DMS53 treated with DMSO at 0.1 percent for 48 hours (cell line): ENCODE data around the gene LRRFIP1.

Experiments used
- DNase-seq: peaks from one replicate; lab custom pipeline; 2025; ENCODE audit not compliant: unreplicated experiment; lab: John Stamatoyannopoulos, UW

The LRRFIP1 gene

DNA sequence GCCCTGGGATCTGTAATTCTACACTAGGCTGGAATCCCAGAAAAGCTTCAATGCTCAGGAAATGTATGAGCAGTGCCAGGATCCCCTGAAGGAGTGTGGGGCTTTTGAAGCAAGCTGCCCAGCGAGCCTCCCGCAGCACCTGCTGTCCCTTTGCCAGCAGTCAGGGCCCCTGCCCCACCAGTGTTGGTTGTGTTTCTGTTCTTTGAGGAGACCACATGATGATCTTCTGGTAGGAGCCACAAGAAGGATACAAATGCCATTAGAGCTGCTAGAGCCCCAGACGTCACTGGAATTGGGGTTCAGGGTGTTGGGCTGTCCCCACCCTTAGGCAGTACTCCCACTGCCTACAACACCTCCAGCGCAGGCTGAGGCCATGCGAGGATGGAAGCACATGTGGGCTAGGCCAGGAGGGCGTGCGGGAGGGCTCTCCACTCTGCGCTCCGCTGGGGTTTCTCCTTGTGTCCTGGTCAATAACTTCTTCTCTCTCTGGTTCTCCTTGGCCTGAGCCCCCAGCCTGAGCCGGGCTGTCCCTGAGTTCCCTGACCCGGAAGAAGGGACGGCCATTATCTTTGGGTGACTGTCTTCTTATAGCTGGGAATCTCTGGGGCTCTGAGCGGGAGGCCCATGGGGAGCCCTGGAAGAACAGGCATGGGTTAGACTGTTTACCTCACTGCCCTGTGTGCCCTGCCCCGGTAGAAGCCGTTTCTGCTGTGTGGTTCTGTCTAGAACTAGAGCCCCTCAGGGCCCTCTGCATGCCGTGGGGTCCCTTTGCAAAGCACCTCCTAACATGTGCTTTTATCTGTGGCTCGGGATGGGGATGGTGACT, 73.9 kb downstream of the LRRFIP1 start:
- DNase-seq: no peak

DNA sequence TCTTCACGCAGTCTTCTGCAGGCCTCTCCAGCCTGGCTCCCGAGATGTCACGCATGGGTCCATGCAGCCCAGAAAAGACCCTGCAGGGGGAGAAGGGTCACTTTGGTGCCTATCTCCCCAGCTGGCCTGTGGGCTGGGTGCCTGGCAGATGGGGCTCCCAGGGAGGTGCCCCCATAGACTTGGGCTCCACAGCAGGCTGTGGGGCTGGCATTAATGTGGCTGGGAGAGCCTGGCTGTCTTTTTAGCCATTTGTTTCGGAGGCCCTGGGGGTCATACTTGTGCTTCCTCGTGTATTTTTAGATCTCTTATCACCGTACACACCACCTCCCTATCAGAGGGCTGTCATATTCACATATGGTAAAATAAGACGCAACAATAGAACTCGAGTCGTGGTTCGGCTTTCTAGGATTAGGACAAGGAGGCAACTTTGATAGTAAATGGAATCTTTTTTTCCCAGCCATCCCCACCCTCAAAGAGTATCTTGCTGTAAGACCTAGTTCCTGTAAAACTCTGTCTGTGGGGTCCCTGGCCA, 74.5 kb downstream of the LRRFIP1 start:
- DNase-seq: no peak

DNA sequence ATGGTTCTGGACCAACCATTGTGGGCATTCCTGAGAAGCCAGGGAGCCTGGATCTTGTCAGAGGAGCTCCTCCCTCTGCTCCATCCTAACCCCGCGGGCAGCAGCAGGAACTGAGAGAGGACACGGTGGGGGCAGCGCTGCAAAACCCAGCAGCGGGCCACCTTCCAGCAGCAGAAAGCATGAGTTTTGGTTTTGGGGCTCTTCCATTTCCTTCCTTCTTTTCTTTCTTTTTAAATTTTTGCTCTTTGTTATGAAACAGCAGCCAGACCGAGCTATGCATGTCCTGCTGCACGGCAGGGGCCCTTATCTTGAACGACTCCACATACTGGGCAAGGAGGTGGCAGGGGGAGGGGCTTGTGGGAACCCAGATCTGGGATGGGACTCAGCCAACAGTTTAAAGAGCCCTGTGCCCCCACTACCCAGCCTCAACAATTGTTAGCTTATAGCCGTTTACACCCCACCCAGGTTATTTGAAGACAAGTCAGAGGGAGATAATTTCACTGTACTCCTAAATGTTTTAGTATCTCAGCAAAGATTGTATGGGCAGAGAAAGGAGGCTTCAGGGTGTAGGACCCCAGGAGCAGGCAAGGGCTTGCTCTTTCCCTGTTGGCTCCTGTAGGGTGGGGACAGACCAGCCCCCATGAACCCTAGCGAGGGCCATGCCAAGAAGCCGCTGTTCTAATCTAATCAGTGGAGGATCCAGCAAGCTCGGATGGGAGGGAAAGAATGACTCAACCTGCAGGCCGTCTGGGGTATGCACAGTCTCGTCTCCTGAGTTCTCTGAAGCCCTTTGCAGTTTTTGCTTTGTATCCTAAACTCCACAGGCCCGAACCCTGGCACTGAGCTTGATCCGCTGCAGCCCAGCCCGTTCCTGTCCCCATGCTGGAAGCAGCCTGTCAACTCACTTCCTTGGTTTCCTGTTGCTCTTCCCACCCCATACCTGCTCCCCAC, 75.3 kb downstream of the LRRFIP1 start:
- DNase-seq: no peak

DNA sequence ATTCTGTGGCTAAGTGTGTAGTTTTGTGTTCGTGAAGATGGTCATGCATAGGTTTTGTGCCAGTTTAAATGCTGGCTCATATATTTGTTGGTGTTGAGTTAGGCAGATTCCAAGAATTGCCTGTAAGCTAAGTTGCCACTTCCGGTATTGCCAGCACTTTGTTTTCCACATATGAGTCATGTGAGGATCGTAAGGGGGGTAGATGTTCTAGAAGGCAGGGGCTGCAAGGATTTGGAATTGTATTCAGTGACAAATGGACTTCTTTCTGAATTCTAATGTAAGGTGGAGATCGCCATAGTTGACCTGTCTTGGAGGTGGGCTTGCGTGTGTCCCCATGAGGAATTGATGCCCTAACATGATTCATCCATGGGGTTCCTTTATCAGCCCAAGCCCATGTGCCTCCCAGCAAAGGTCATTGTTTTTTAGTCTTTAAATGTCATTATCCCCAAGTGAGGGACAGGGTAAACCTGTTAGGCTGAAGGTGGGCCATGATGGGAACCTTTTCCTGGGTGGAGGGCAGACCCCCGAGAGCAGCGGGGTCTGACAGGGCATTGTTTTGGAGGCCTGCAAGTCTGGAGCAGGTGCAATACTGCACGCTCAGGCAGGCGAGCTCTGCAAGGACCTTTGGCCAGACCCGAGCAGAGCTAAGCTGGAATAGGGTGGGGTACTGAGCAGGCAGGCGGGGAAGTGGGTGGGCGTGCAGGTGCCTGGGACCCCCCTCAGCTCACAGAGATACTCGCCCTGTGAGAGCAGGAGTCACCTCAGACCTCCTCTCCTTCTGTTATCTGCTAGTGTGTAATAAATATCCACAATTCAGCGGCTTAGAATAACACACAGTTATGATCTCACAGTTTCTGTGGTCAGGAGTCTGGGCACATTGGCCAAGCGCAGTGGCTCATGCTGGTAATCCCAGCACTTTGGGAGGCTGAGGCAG, 77.4 kb downstream of the LRRFIP1 start:
- DNase-seq: no peak

DNA sequence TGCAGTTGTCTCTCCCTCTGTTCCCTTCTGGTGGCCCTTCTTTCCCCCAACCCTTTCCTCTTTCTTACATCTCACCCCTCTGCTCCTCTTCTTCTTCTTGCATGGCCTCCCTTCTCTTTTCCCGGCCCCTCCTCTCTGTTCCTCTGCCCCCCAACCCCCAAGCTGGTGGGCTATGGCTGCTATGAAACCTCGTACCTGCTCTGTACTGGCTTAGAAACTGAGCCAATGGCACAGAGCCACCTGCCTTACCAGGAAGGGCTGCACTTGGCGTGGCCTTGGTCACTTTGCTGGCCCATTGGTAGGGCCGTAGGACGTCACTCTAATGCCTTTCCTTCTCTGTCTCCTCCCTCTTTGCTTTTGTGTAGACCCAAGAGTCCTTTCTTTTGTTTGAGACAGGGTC, 78.9 kb downstream of the LRRFIP1 start:
- no peak for DNase-seq

DNA sequence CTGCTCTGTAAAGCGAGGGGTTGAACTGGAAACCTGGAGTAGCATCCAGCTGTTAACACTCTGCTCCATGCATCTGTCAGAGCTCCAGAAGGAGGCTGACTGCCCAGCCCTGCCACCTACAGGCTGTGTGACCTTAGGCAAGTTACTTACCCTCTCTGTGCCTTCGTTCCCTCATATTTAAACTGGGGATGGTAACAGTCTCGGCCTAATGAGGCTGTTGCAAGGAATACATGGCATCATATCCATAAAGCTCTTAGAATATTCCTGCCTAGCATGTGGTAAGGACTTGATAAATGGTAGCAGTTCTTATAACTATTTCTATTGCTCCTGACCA, 80.6 kb downstream of the LRRFIP1 start:
- no peak for DNase-seq

DNA sequence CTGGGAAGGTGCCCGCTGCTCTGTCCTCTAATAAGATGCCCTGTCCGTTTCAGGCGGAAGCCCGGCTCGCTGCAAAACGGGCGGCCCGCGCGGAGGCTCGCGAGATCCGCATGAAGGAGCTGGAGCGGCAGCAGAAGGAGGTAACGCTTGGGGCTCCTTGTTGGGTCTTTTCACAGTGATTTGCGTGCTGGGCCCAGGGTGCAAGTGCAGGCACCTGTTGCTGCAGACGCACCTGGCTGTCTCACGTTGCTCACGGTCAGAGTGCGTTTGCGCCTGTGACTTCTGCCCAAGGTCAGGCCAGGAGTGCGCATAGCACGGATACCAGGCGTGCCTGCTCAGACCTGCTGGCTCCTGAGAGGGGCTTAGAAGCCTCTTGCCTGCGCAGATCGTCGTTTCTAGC, 81.1 kb downstream of the LRRFIP1 start:
- no peak for DNase-seq

DNA sequence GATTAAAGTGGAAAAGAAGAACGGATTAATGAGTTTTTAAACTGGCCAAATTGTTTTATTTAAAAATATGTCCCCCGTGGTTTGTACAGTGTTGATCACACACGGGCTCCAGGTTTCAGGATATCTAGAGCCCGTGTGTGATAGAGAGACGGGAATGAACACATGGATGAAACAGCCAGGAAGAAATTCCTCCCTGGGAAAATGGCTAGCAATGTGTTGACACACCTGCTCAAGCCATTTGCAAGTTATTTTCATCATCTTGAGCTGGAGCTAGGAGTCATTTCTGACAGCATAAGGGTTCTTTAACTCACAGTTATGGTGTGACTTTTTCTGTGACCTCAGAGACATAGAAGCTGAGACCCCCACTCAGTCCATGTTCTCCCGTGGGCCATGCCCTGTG, 81.6 kb downstream of the LRRFIP1 start:
- no peak for DNase-seq

DNA sequence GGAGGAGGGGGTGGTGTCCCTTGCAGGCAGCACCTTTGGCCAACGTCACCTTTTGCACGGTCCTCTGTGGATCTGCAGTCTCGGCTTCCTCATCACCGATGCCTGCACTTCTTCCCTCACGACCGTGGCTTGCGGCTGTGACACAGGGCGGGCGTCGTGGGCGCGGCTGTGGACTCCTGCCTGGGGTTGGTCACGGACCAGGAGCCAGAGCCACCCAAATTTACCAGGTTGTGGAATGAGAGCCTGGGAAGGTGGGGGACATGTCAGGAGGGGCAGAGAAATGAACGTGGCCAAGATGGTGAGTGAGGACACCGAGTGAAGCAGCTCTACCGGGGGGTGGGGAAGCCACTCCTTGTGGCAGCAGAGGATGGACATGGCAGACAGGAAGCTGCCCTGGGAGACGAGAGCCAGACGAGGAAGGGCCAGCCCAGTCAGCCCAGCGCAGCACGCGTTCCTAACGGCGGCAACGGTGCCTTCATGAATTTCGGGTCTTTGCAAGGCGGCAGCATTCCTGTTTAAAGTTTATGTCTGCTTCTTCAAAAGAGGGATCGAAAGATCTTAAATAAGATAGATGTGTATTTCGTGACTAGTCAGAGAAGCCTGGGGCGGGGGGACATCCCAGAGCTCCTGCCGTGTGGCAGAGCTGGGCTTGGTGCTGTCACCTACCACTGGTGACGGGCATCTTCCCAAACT, 84.2 kb downstream of the LRRFIP1 start:
- DNase-seq: no peak

DNA sequence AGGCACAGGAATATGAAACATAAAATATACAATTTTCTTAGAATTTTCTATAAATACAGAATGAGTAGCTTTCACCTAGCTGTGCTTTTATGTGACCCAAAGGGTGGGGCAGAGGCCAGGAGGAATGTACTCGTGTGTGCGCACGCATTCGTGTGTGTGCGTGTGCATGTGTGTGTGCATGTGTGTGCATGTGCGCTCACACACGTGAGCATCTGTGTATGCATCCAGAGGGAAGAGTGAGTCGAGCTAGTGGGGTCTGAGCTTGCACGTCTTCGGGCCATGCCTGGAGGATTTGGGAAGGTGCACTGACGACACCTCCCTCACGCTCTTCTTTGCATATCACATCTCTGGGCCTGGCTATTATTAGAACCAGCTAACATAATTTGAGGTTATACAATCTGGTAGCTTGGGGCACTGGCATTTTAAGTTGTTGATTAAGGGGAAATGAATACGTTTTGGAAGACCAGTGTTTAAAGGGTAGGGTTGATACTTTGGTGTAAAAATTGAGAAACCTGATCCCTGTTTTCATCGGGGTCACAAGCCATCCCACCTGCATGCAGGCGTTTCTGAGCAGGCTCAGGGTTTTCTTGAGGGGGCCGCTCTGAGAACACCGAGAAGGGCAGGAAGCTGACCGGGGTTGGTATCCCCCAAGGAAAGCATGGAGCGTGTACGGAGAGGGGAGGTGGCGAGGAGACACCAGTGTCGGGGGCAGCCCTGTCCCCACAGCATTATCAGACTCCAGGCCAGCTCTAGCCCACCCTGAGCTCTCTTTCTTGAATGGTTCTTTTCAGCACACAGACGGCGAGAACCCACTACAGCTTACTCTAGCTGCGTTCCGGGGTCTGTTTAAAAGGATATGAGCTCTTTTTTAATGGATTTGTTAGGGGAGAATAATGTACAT, 85.3 kb downstream of the LRRFIP1 start:
- DNase-seq: no peak

DNA sequence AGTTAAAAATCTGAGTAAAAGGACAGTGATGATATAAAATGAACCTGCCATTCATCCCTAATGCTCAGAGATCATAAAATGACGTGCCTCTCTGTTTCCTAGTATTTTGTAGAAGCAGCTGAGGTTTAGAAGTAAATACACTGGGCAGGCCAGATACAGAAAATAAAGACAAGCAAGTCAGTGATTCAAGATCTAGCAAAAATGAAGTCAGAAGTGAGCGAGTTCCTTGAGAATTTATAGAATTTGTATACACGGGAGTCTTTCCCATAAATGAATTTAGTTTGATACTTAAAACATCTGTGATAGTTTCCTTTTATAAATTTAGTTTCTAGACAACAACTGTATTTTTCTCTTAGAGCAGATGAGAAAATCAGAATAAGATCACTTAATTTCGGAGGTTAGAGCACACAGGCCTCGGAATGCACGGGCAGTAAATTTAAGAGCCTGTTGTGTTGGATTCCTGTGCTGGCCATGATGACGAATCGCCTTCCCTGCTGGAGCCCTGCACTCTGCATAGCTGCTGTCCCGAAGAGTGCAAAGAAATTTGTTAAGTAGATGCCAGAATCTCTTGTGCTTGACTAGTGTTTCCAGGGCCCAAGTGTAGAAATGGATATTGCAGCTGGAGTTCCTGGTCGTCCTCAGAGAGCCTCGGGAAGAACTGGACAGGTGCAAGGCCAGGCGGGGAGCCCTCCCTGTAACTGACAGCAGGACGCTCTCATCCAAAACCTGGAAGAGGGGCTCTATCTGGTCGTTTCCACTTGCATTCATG, 87.5 kb downstream of the LRRFIP1 start:
- peak; percentile 51 for DNase-seq

DNA sequence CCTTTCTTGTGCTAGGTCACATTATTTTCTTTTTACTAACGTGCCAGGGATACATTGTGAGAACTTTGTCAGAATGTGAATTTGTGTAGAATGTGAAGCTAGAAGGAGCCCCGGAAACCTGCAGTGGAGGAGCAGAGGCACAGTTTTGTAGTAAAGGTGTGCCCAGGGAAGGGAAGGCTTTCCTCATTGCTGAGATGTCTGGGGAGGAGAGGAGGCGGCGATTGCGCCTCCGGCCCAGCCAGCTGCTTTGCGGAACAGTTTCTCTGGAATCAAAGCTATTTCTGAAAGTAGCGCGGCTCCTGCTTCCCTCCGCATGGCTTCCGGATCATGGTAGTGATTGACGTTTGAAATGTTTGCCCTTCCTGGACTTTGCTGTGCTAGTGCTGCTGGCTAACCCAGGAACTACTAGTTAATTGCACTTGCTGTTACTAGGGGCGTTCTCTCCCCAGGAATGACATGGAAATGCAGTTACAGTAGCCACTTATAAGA, 88.1 kb downstream of the LRRFIP1 start:
- DNase-seq: peak; percentile 86

DNA sequence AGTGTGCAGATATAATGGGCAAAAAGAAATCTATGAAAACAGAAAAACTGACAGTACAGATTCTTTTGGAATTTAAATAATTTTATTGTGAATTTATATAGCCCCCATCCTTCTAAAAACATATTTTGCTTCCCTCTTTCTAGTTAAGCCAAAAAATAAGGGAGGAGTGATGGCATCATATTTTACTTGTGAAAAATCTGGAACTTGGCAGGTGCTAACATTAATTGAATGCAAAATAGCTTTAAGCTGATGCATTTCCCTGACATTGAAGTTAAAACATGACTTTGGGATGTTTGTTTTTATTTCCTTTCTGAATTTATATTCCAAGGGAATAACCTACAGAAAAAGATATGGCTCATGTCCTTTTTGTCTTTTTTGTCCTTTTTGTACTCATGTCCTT, 88.6 kb downstream of the LRRFIP1 start:
- DNase-seq: no peak

DNA sequence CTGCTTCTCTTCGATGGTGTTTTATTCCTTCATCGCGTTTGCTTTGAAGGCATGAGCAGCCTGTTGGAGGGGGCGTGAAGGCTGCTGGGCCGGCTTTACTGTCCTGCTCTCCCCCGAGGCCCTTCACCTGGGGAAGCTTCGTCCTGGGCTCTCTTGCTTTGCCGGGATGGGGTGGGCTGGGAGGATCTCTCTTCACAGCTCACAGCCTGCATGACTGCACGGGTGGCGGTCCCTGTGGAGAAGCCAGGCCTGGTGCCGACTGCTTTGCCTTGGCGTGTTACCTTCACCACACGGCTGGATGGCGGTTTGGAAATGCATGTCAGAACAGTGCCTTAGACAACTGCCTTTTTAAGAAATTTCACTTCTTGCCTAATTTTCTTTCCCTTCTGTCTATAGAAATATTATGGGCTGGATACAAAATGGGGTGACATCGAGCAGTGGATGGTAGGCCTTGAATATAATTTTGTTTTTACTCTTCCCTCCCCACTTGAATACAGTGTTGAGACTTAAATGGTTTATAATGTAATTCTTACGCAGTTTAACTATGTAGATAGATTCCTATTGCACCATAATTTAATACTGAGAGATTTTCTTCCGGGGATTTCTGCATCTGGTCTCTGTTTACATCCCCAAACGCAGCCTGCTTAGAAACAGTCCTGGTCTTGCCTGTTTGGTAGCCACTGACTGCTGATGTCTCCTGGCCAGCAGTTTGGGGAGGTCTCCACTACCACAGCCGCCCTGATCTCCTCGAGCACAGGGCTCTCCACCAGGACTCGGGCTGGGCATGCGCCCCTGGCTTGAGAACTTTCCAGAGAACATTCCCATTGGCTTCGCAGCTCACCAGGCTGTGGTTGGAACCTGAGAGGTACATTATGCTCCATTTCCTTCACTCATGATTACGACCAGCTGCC, 90.2 kb downstream of the LRRFIP1 start:
- no peak for DNase-seq

DNA sequence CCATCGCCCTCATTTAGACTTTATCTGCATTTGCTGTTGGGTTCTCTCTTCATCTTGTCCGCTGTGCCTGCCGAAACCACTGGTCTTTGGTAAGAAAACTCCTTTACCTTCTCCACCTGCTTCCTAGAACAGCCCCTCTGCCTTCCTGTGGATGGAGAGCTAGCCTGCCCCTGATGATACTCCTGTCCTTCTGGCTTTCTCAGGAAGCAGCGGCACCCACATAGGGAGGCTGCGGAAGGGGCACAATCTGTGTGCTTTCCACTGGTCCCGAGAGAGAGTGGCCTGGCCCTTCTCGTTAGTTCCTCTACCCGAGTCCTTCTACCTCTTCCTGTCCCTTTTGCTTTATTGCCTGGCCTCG, 90.9 kb downstream of the LRRFIP1 start:
- DNase-seq: no peak

DNA sequence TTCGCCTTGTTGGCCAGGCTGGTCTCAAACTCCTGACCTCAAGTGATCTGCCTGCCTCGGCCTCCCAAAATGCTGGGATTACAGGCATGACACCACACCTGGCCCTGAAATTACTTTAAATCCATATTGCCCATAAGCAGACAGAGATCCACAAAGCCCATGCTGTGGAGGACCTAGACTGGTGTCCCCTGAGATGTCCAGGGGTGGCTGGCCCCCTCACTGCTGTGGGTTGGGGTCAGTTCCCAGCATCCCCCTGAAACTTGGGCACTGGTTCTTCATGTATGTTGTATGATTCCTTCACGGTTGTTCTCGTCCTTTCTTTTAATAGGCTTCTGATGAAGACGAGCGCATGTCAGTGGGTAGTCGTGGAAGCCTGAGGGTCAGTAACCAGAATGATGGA, 93.1 kb downstream of the LRRFIP1 start:
- DNase-seq: no peak

DNA sequence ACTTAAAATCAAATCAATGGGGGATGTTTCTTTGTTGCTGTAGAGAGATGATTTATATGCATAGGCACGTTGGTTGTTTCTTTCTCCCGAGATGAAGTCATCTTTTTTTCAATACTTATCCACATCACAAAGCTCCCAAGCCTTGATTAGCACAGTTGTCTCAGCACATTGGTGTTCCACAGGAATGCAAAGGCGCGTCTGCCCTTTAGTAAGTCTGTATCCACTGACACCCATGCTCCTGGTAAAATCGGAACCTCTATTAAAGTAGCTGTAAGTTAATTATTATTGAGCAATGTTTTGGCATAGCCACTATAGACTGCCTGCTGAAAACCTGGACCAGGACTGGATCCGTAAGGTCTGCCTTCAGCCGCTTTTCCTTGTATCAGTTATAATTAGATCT, 93.6 kb downstream of the LRRFIP1 start:
- DNase-seq: no peak
